T follicular helper cell (primary cell): ENCODE measurements around the gene ST13.
"Not testable (repeated sequence)": the region's sequence is repeated elsewhere in the genome, so short reads cannot be mapped to it uniquely, and the experiment has no call there.

Experiments
- DNase-seq: peaks from one replicate; pipeline ENCODE4 v3.0.0-alpha.2; 2020; ENCODE audit warnings: low read depth

Gene ST13

GRCh38 chr22:40838486-40838885 lies 18.0 kb downstream of the ST13 start:
- no peak for DNase-seq

- DNase-seq, result no peak
These were observed 21.8 kb downstream of the ST13 start for GRCh38 chr22:40834619-40835018.

- DNase-seq, result no peak
These were observed 27.3 kb downstream of the ST13 start for GRCh38 chr22:40829131-40829530.

- DNase-seq, result no peak
These were observed 29.3 kb downstream of the ST13 start for GRCh38 chr22:40826984-40827741.

GRCh38 chr22:40826292-40826691 lies 30.1 kb downstream of the ST13 start:
- not testable (repeated sequence) for DNase-seq

GRCh38 chr22:40823426-40823825 lies 33.0 kb downstream of the ST13 start:
- DNase-seq, result no peak

GRCh38 chr22:40819599-40820140 lies 36.8 kb downstream of the ST13 start:
- no peak for DNase-seq

- DNase-seq, result peak; percentile 83
These were observed 37.5 kb downstream of the ST13 start, which contains the start of gene SLC25A17 for GRCh38 chr22:40818747-40819598. TSS of gene SLC25A17 (minus strand) at chr22:40819346. CDS start at chr22:40819248, 98 bp downstream.

GRCh38 chr22:40818192-40818746 lies 38.2 kb downstream of the ST13 start:
- DNase-seq, result no peak

GRCh38 chr22:40817737-40818136 lies 38.7 kb downstream of the ST13 start:
- DNase-seq, result no peak

- no peak for DNase-seq
These were observed 42.5 kb downstream of the ST13 start for GRCh38 chr22:40813912-40814315.

- DNase-seq, result no peak
These were observed 48.2 kb downstream of the ST13 start for GRCh38 chr22:40808018-40808841.

GRCh38 chr22:40806711-40807110 lies 49.7 kb downstream of the ST13 start:
- no peak for DNase-seq

- DNase-seq, result no peak
These were observed 50.7 kb downstream of the ST13 start for GRCh38 chr22:40805699-40806203.

GRCh38 chr22:40805239-40805638 lies 51.2 kb downstream of the ST13 start:
- DNase-seq, result no peak

GRCh38 chr22:40803321-40803720 lies 53.1 kb downstream of the ST13 start:
- DNase-seq, result no peak

- DNase-seq, result no peak
These were observed 57.4 kb downstream of the ST13 start for GRCh38 chr22:40799008-40799407.

- no peak for DNase-seq
These were observed 59.0 kb downstream of the ST13 start for GRCh38 chr22:40797427-40797826.

GRCh38 chr22:40792451-40792850 lies 64.0 kb downstream of the ST13 start:
- no peak for DNase-seq

- no peak for DNase-seq
These were observed 65.2 kb downstream of the ST13 start for GRCh38 chr22:40791241-40791640.

- no peak for DNase-seq
These were observed 67.3 kb downstream of the ST13 start for GRCh38 chr22:40789131-40789530.
